ENCODE results near the gene NR5A2.

Gene NR5A2

DNA sequence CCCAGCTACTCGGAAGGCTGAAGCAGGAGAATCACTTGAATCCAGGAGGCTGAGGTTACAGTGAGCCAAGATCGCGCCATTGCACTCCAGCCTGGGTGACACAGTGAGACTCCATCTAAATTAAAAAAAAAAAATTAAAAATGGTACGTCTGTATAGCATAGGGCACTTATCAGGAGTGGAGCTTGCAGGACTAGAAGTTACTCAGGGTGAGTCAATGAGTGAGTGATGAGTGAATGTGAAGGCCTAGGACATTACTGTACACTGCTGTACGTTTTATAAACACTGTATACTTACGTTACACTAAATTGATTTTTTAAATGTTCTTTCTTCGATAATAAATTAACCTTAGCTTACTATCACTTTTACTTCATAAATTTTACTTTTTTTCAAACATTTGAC, 183.6 kb downstream of the NR5A2 start:
- no peaks in the 10 kb centered on the region for H3K36me3 ChIP-seq
- no peaks in the 10 kb centered on the region for H3K27me3 ChIP-seq
- no peak overlapping the region for H3K4me3 ChIP-seq (ENCODE audit: low read depth in 1 of 2, low read length in 1 of 2)
- H3K27ac ChIP-seq: no peak overlapping the region
- H3K9me3 ChIP-seq: no peaks in the 10 kb centered on the region
- no peak for TF ChIP-seq CTCF (IDR thresholded peaks at IDR 0.05)
- no peaks in the 10 kb centered on the region for H3K4me1 ChIP-seq (ENCODE audit: control insufficient read depth in 1 of 2, insufficient read depth in 1 of 2, low read depth in 1 of 2, low read length in 1 of 2)

- H3K4me3 ChIP-seq (ENCODE audit: low read depth in 1 of 2, low read length in 1 of 2): no peak overlapping the region
- no peaks in the 10 kb centered on the region for H3K9me3 ChIP-seq
- no peaks in the 10 kb centered on the region for H3K27me3 ChIP-seq
- no peaks in the 10 kb centered on the region for H3K4me1 ChIP-seq (ENCODE audit: control insufficient read depth in 1 of 2, insufficient read depth in 1 of 2, low read depth in 1 of 2, low read length in 1 of 2)
- no peak for TF ChIP-seq CTCF (IDR thresholded peaks at IDR 0.05)
- H3K36me3 ChIP-seq: no peaks in the 10 kb centered on the region
- H3K27ac ChIP-seq: no peak overlapping the region
Measured at GRCh38 chr1:200213392-200213791, 185.9 kb downstream of the NR5A2 start.

DNA sequence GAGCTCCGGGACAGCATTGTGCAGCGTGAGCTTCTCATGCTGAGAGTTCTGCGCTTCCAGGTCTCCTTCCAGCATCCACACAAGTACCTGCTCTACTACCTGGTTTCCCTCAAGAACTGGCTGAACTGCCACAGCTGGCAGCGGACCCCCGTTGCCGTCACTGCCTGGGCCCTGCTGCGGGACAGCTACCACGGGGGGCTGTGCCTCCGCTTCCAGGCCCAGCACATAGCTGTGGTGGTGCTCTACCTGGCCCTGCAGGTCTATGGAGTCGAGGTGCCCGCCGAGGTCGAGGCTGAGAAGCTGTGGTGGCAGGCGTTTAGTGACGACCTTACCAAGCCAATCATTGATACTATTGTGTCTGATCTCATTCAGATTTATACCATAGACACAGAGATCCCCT, 186.4 kb downstream of the NR5A2 start:
- Histone ChIP-seq H3K27ac (no peak overlapping the region), H3K36me3 (no peaks in the 10 kb centered on the region), H3K27me3 (no peaks in the 10 kb centered on the region), H3K4me3 (ENCODE audit: low read depth in 1 of 2, low read length in 1 of 2) (no peak overlapping the region), H3K4me1 (ENCODE audit: control insufficient read depth in 1 of 2, insufficient read depth in 1 of 2, low read depth in 1 of 2, low read length in 1 of 2) (no peaks in the 10 kb centered on the region), H3K9me3 (no peaks in the 10 kb centered on the region)
- no peak for TF ChIP-seq CTCF (IDR thresholded peaks at IDR 0.05)

- no peaks in the 10 kb centered on the region for H3K36me3 ChIP-seq
- H3K27me3 ChIP-seq: no peaks in the 10 kb centered on the region
- H3K9me3 ChIP-seq: no peaks in the 10 kb centered on the region
- H3K4me1 ChIP-seq (ENCODE audit: control insufficient read depth in 1 of 2, insufficient read depth in 1 of 2, low read depth in 1 of 2, low read length in 1 of 2): no peaks in the 10 kb centered on the region
- H3K4me3 ChIP-seq (ENCODE audit: low read depth in 1 of 2, low read length in 1 of 2): no peak overlapping the region
- TF ChIP-seq CTCF (IDR thresholded peaks at IDR 0.05): no peak
- H3K27ac ChIP-seq: no peak overlapping the region
Measured at GRCh38 chr1:200215350-200215749, 187.8 kb downstream of the NR5A2 start.

DNA sequence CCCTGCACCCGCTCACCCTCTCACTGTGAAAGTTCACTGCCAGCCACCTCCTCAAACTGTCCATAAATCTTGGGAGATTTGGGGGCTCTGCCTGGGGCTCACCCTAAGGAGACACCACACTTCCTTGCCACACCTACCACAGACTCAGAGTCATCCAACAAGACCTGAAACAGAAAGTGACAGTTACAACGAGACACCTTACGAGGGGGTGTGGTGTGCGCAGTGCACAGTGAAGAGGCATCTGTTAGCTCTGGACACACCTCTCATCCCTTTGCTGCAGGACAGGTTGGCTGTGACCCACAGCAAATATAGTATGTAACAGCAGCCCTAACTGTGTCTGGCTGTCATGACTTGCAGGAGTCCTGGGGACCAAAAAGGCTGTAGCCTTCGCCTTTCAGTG, 190.2 kb downstream of the NR5A2 start:
- no peaks in the 10 kb centered on the region for H3K4me1 ChIP-seq (ENCODE audit: control insufficient read depth in 1 of 2, insufficient read depth in 1 of 2, low read depth in 1 of 2, low read length in 1 of 2)
- no peak overlapping the region for H3K27ac ChIP-seq
- H3K36me3 ChIP-seq: no peaks in the 10 kb centered on the region
- no peak overlapping the region for H3K4me3 ChIP-seq (ENCODE audit: low read depth in 1 of 2, low read length in 1 of 2)
- H3K9me3 ChIP-seq: no peaks in the 10 kb centered on the region
- no peak for TF ChIP-seq CTCF (IDR thresholded peaks at IDR 0.05)
- H3K27me3 ChIP-seq: no peaks in the 10 kb centered on the region
